ENCODE results near the gene FJX1. TPM values are rescaled to one million over a fixed set of nuclear protein-coding genes. Genes with fewer than 3 reads are reported as not detected.

Gene FJX1
- total RNA-seq, 4 donors from 2014 or later, result 0.93 to 10.1 (median 5.9) TPM

DNA sequence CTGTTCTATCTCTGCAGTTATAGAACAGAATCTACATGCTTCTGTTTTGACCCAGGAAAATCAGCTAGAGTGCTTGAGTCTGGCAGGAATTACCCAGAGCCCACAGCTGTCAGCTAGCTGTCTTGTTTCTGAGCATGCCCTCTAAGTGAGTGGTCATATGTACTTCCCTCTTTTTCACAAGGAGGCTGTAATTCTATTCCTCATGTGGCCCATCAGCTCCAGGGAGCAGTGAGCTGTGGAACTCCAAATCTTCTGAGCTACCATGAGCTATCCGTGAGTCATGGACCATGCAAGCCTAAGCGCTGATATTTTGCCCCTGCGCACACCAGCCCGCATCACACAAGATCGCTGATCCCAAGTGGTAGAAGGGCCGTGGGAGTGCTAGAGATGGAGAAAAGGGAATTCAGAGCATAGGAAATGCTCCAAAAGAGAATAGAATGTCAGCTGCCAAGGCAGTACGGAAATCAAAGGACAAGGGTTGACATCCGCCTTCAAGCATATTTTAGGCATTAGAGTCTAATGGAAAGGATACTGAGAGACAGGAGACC, 5.4 kb downstream of the FJX1 start:
- Histone ChIP-seq H3K9me3 (no peaks in the 10 kb centered on the region), H3K4me3 (no peak overlapping the region), H3K27me3 (peaks cover 51% of the 10 kb centered on the region), H3K36me3 (no peaks in the 10 kb centered on the region), H3K4me1 (peaks cover 0 to 17% (median 8%) of the 10 kb centered on the region in 3 donors), H3K27ac (no peak overlapping the region)
- TF ChIP-seq POLR2AphosphoS5 (IDR thresholded peaks at IDR 0.05) (no peak), EP300 (IDR thresholded peaks at IDR 0.05) (no peak), POLR2A (IDR thresholded peaks at IDR 0.05) (no peak)
- TF ChIP-seq, protein P1, sequence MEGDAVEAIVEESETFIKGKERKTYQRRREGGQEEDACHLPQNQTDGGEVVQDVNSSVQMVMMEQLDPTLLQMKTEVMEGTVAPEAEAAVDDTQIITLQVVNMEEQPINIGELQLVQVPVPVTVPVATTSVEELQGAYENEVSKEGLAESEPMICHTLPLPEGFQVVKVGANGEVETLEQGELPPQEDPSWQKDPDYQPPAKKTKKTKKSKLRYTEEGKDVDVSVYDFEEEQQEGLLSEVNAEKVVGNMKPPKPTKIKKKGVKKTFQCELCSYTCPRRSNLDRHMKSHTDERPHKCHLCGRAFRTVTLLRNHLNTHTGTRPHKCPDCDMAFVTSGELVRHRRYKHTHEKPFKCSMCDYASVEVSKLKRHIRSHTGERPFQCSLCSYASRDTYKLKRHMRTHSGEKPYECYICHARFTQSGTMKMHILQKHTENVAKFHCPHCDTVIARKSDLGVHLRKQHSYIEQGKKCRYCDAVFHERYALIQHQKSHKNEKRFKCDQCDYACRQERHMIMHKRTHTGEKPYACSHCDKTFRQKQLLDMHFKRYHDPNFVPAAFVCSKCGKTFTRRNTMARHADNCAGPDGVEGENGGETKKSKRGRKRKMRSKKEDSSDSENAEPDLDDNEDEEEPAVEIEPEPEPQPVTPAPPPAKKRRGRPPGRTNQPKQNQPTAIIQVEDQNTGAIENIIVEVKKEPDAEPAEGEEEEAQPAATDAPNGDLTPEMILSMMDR (IDR thresholded peaks at IDR 0.05), result no peak
- WGBS, 2 donors (ENCODE audit: low coverage in 1 of 2), result 69 to 83% methylated on average over 2 of the region's 8 CpGs
- no peak for ATAC-seq

DNA sequence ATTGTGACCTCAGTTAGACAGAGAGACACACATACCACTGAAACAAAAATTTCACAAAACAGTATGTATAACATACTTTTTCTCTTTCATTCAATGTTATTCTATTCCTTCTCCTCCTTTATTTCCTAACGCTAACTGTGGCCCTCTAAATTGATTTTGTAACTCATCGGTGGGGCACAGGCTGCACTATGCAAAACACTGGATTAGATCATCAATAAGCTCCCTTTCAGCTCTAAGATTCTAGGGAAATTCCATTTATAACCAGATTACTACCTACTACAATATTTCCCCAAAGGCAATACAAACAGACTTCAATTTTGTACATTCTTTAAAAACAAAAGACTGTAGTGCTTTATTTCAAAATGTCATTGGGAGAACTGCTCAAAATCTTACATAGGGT, 6.1 kb downstream of the FJX1 start:
- no peaks in the 10 kb centered on the region for H3K9me3 ChIP-seq
- peaks cover 0 to 11% (median 3%) of the 10 kb centered on the region in 3 donors for H3K4me1 ChIP-seq
- no peak for TF ChIP-seq POLR2A (IDR thresholded peaks at IDR 0.05)
- TF ChIP-seq EP300 (IDR thresholded peaks at IDR 0.05), result no peak
- no peak for TF ChIP-seq POLR2AphosphoS5 (IDR thresholded peaks at IDR 0.05)
- TF ChIP-seq, protein P1 (IDR thresholded peaks at IDR 0.05), result no peak
- no peak for ATAC-seq
- H3K27me3 ChIP-seq, result peaks cover 50% of the 10 kb centered on the region
- no peak overlapping the region for H3K27ac ChIP-seq
- no peaks in the 10 kb centered on the region for H3K36me3 ChIP-seq
- 61 to 93% methylated on average over 2 of the region's 2 CpGs for WGBS, 2 donors (ENCODE audit: low coverage in 1 of 2)
- no peak overlapping the region for H3K4me3 ChIP-seq

DNA sequence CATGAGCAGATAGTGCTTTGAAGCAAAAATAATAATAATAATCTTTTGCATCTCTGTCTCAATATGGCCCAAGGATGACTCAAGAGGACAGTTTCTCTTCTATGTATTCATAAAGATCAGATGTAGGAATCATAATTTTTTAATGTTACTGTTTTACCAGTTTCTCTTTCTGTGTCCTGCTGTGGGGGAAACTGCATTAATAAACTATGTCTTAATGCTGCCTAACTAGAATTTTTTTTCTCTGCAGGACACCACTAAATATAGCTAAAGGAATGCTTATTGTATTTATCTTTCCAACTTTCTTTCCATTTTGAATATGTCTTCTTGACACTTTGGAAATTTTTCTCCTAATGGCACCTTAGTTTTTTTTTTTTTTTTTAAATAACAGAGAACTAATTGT, 6.5 kb downstream of the FJX1 start:
- no peak for ATAC-seq

DNA sequence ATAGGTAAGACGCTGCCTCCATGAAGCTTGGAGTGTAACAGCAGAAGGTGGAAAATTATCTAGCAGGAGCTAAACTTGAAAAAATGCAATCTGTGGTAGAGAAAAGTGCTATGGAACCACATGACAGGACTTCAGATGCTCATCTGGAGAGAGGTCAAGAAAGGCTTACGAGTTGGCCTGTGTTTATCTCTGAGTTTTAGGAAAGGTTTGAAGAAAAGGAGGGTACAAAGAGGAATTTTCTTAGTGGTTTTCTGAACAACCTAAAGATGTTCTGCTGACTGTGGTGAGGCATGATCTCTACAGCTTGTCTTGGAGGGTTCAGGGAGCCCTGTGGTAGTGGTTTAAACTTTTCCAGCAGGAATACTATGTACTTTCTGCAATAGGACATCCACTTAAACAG, 8.2 kb downstream of the FJX1 start:
- H3K9me3 ChIP-seq, result no peaks in the 10 kb centered on the region
- no peak overlapping the region for H3K27ac ChIP-seq
- H3K36me3 ChIP-seq, result no peaks in the 10 kb centered on the region
- no peak overlapping the region for H3K4me3 ChIP-seq
- H3K4me1 ChIP-seq, result no peaks in the 10 kb centered on the region
- TF ChIP-seq POLR2A (IDR thresholded peaks at IDR 0.05), result no peak
- TF ChIP-seq, protein P1 (IDR thresholded peaks at IDR 0.05), result no peak
- no peak for TF ChIP-seq EP300 (IDR thresholded peaks at IDR 0.05)
- TF ChIP-seq POLR2AphosphoS5 (IDR thresholded peaks at IDR 0.05), result no peak
- ATAC-seq, result no peak
- WGBS, 2 donors (ENCODE audit: low coverage in 1 of 2), result 71 to 100% methylated on average over 2 of the region's 2 CpGs
- peaks cover 36% of the 10 kb centered on the region for H3K27me3 ChIP-seq

More for the DNA sequence above, 6.5 kb downstream of the FJX1 start:
- Histone ChIP-seq H3K36me3 (no peaks in the 10 kb centered on the region), H3K4me3 (no peak overlapping the region), H3K9me3 (no peaks in the 10 kb centered on the region), H3K27ac (no peak overlapping the region), H3K4me1 (peaks cover 0 to 6% (median 3%) of the 10 kb centered on the region in 3 donors), H3K27me3 (peaks cover 50% of the 10 kb centered on the region)
- TF ChIP-seq POLR2A (IDR thresholded peaks at IDR 0.05) (no peak), EP300 (IDR thresholded peaks at IDR 0.05) (no peak), POLR2AphosphoS5 (IDR thresholded peaks at IDR 0.05) (no peak)
- TF ChIP-seq, protein P1 (IDR thresholded peaks at IDR 0.05), result no peak

DNA sequence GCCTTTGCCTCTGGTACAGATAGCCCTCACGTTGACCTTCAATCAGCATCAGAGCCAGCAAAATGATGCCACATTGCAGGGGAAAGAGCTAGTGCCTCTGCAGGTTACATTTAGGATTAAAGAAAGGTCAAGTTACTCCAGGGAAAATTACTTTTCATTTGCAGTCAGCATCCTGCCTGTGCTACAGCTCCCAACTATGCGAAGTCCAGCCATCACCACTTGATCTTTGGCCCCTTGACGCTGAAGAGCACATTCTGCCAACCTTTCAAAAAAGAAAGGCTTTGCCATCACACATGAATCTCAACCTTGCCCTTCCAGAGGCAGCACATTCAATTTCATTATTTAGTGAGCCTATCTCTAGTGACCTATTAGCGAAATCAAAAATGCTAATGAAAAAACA, 11.3 kb downstream of the FJX1 start:
- peaks cover 38% of the 10 kb centered on the region for H3K27me3 ChIP-seq
- H3K9me3 ChIP-seq, result no peaks in the 10 kb centered on the region
- no peaks in the 10 kb centered on the region for H3K36me3 ChIP-seq
- H3K27ac ChIP-seq, result no peak overlapping the region
- no peaks in the 10 kb centered on the region for H3K4me1 ChIP-seq
- no peak for ATAC-seq
- H3K4me3 ChIP-seq, result no peak overlapping the region
- TF ChIP-seq EP300 (IDR thresholded peaks at IDR 0.05) (no peak), POLR2AphosphoS5 (IDR thresholded peaks at IDR 0.05) (no peak), POLR2A (IDR thresholded peaks at IDR 0.05) (no peak)
- TF ChIP-seq, protein P1 (IDR thresholded peaks at IDR 0.05), result no peak
- WGBS, 2 donors (ENCODE audit: low coverage in 1 of 2), result 90 to 92% methylated on average over 3 to 4 of the region's 4 CpGs

Measured in gastroesophageal sphincter (tissue), 4 donors.